GM21515 (cell line): ENCODE results near the gene TSPAN3.

Experiments
- ATAC-seq: cut with Tn5 transposase; IDR thresholded peaks from one replicate; pipeline ENCODE4 v1.9.1; 2021; ENCODE audit not compliant: unreplicated experiment

The TSPAN3 gene

DNA sequence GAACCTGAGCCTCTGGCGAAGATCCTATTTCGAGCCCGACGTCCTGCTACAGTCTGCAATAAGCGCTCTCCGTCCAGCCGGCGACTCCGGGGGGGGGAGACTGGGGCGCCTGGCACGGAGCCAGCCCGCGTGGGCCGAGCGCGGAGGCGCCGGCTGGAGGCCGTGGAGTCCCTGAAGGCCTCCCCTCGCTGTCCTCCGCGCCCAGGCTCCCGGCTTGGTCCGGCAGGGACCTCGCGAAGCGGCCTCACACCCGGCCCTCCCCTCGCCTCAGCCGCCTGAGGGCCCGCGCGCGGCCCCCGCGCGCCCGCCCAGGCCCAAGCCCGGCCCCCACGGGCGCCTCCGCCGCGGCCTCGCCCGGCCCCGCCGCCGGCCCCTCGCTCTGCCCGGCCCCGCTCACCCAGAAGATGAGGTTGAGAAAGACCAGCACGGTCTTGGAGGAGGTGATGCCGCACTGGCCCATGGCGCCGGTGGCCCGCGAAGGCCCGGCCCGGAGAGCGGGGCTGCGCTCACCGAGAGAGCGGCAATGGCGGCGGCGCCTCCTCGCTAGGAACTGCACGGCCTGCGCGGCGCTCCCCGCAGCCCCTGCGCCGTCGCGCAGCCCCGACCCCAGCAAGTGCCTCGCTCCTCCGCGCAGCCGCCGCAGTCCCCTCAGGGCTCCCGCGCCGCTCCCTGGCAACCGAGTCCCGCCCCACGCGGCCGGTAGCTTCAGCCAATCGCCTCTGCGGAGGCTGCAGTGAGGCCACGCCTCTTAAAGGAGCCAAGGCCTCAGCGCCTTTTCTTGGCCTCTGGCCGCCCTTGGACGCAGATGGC is at the start of gene TSPAN3:
Gene TSPAN3, minus strand, starts transcription at position 615 of the 810 bp plus-strand sequence. Its CDS starts 155 bp downstream, at position 460.
- peak; percentile 98 for ATAC-seq

DNA sequence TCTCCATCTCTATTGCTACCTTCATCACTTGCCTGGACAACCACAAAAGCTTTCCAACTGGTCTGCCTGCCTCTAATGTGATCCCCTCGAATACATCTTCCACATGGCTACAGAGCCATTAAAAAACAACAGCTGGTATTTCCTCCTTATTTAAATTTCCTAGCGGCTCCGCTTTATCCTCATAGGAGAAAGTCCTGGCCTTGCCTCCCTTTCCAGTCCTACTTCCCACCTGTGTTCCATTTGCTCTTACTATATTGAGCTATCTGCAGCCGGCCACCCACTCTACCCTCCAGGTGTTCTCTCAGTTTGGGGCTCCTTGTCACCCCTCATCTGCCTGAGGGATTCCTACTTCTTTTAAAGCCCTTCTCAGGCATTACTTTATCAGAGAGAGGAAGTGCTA is 49.7 kb upstream of the TSPAN3 start:
- ATAC-seq: no peak

DNA sequence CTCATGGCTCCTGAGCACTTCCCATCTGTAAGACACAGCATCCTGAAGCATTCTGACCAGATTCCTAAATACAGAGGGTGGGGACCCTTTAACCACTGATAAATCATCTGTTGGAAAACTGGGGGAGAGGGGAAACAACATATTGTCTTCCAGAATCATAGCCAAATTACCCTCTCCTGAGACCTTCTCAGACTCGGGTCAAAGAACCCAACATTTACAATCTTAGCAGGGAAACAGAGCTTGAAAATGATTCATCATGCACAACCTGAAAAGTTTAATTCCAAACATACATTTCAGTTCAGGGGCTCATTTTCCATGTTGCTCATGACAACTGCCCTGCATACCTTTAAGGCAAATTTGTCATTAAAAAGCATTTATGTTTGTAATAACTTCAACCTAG is 48.5 kb upstream of the TSPAN3 start:
- no peak for ATAC-seq

DNA sequence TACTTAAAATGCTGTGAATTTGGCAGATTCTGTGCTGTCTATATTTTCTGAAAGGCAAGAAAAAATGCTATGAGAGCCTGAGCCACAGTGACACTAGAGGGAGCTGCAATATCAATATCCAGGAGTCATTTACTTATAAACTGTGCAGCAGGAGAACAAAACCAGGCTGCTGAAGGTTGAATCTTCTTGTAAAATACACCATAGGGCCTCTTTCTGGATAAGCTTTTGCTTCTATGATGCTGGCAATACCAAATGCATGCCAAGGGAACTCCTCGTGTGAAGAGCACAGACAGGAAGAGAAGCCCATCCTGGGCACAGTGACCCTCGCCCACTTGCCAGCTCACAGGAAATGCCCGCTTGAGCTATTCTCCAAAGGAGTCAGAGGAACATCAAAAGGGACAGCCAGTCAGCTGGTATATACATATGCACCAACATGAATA is 48.0 kb upstream of the TSPAN3 start:
- ATAC-seq: no peak

DNA sequence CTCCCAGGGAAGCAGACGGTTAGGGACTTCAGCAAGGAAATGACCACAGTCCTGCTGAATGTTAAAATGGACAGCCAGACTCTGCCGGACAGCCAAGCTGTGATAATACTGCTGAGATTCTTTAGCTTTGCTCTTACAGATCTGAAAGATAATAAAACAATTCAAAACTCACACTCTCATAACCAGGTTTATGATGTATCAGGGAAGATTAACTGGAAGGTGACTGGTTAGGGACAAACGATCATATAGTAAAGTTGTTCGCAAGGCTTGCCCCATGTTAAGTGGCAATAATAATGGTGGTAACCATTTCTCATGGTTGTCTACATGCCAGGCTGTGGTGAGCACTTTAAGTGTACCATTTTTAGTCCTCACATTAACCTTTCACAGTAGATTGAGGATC is 44.3 kb upstream of the TSPAN3 start:
- no peak for ATAC-seq

DNA sequence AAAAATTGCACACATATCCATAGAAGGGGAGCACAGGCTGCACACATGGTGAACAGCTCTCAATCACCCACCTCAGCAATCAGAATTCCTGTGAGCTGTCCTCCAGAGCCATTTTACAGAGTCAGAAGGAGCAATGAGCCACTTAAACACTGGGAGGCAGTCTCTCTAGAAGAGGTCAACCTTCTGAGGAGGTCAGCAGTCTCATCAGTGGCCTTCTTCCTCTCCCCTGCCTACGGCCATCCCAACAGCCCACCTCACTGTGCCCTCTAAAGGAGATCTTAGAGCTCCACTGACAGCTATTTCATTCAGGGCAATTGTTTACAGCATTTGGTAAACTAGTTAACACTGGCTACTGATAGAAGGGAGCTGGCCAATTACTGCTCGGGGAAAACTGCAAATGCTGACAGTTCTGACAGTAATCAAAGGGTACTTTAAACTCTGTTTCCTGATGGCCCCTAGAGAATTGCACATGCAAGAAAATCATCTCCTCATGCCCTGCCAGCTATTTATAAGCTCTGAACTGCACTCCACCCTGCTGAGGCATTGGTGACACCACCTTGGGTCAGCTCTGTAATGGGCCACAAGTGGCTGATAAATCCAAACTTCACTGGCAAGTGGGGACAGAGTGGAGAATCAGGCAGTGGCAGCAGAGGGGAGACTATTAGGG is 42.1 kb upstream of the TSPAN3 start:
- ATAC-seq: no peak

DNA sequence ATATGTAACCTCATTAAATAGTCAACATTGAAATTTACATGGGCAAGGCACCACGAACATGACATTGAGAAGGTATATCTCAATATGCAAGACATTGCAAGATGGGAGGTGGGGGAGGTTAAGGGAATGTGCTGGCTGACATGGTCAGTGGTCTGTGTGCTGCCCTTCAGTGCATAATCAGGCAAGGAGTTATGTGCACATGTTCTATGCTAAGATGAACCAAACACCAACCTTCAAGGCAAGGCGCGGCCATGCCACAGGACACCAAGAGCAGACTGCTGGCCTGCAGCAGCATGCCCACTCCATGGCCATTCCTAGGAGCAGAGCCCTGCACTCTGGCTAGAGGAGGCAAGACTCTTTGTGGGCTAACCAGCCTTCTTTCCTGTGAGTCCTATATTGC is 40.9 kb upstream of the TSPAN3 start:
- no peak for ATAC-seq

DNA sequence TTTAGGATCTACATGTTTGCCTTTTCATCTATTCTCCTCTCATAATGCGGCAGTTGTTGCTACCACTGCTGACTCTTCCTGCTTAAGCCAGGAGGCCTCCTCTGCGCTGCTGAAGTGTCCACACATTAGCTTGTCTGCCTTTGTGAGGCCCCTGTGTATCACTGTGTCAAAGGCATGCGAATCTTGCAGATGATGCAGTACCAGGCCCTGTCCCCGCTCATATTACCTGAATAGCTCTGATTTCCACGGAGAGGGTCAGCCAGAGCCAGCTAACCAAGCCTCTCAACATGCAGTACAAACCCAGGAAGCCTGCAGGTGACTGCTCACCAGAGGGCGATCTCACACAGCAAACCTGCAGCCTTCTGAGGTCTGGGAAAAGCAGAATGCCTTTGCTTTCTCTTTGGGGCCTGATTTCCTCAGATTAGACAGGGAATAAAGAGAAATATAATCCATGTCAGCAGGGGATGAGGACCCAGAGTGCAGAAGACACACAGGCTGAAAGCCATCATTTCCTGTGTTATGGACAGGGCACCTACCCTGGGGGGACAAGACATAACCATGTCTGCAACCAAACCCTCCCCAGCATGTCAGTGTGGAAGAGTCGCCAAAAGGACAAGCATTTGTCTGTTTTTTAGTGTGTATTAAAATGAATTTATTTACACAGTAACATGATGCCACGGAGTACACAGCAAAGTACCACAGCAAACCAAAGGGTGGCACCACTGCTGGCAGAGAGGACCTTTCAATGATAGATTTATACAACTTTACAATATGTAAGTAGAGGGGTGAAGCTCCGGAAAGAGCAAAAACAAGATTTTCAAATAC is 36.8 kb upstream of the TSPAN3 start:
- no peak for ATAC-seq

DNA sequence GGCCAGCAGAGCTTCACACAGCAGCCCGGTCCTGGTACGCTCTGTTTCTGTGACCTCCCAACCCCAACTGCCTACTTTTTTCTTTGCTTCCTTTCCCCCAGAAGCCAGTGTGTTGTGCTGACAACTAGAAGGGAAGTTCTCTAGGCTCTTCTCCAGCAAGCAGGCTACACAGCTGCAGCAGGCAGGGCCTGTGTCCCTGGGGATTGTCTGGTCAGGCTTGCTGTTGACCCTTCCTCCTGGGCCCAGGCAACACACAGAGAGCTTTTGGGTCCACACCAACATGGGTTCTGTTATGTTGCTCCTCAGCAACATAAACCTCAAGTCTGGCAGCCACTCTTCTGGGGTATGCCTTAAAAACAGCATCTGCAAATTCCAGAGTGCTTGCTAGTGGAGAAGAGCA is 36.2 kb upstream of the TSPAN3 start:
- ATAC-seq: no peak

DNA sequence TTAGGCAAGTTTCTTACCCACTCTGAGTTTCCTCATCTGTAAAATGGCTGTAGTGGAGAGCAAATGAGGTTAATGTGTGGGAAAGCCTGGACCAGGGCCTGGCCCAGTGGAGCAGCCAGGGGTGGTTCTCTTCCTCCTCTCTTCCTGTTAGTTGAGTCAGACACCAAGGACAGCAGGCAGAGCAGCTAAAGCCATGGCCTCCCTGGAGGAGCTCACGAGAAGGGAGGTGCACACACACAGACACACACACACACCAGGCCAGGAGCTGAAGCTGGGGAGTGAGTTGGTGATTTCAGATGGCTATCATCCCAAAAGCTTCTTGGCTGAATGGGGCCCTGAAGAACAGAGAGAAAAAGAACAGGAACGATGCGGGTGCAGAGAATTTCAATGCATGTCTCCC is 33.2 kb upstream of the TSPAN3 start:
- no peak for ATAC-seq

DNA sequence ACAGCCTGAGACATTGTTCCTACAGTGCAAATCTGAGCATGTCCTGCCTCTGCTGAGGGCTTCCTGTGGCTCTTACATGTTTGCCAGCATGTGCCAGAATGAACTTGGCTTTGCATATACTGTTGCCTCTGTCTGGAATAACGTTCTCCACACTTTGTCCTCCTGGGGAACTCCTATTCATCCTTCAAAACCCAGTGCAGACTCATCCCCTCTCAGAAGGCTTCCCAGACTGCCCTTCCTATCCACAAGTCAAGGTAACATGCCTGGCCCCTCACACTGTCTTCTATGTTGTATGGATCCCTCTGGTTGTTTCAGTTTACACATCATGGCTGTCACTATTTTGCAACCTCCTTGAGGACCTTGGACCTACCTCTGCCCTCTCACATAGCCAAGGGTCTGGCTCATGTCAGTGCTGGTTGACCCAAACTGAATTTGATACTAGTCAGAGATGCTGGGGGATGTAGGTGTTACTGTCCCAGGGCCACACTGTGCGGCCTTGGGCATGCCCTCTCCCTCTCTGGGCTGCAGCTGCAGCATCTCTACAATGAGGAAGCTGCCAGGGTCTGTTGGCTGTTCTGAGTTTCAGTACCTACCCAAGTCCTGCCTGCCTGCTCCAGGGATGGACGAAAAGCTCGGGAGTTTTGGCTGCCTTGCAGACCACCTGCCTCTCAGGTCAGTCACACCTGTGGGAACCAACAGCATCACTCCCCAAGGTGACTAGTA is 29.0 kb upstream of the TSPAN3 start:
- ATAC-seq: no peak

DNA sequence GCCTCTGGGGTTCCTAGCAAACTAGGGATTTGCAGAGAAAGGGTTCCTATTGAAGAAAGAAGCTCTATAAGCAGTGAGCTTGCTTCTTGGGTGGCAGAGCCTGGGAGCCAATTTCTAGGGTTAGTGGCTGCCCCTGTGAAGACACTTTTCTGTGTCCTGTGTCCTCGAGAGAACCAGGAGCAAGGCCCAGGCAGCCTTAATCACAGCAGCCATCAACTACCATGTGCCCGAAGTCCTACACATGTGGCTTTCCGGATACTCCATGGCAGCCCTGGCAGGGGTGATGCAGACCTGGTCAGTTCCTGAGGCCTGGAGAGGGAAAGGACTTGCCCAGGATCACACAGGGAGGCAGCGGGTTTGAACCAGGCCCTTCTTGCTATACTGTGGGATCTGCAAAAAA is 27.7 kb upstream of the TSPAN3 start:
- no peak for ATAC-seq

DNA sequence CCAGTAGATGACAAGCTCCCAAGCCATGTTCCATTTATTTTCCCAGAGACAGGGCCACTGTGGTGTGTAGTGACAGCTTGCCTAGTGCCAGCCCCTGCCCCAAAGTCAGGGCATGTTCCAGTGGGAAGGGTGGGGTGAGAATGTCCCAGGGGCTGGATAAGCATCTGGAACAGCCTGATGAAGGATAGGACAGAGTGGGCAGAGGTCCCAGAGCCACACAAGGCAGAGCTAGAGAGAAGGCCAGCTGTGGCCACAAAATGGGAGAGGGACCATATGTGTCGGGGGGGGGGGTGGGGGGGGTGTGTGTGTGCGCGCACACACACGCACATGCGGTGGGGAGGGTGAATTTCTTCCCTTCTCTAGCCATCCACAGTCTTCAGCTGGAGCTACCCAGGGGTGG is 27.0 kb upstream of the TSPAN3 start:
- no peak for ATAC-seq

DNA sequence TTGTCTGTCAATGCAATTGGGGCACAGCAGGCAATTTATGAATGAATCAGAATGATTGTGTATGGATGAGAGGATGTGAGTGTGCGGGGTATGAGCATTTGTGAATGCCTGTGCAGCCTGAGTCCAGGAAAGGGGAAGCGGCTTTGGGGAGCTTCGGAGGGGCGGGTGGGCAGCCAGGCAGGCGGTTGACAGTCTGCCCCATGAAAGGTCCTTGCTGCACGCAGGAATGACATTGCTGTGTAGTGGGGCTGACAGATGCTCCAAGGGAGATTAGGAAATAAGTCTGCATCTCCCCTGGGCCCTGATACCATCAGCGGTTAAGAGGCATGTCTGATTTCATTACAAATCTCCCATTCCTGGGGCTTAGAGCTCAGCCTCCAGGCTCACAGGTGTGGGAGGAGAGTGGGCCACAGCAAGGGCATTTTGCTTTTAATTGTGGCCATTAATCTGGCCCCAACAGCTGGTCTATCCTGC is 26.4 kb upstream of the TSPAN3 start:
- ATAC-seq: no peak

DNA sequence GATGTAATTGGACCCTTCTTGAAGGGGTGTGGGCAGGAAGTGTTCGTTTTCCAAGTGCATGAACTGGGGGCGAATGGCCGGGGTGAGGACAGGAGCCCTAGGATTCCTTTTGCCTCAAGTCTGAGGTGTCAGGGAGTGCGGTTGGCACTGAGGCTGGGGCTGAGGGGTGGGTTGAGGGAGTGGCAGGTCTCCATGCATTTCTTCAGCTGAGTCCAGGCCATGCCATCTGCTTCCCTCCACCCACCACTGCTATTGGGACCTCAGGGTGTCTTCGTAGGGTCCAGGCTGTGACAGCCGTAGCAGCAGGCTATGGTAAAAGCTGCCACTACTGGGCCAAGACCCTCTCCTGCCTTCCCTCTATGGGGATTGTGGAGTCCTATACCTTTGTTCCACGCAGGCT is 25.6 kb upstream of the TSPAN3 start:
- no peak for ATAC-seq

DNA sequence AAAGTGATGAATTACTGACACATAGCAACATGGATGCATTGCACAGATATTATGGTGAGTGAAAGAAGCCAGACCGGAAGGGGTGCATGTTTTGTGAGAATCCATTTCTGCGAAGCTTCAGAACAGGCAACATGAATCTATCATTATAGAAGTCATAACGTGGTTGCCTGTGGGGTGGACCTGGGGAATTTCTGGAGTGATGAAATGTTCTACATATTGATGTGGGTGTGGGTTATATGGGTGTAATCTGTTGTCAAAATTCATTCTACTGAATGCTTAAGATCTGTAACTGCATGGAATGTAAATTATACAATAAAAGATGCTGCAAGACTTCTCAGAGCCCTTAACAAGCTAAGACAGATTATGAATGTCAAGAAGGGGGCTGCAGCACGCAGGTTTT is 25.2 kb upstream of the TSPAN3 start:
- no peak for ATAC-seq

DNA sequence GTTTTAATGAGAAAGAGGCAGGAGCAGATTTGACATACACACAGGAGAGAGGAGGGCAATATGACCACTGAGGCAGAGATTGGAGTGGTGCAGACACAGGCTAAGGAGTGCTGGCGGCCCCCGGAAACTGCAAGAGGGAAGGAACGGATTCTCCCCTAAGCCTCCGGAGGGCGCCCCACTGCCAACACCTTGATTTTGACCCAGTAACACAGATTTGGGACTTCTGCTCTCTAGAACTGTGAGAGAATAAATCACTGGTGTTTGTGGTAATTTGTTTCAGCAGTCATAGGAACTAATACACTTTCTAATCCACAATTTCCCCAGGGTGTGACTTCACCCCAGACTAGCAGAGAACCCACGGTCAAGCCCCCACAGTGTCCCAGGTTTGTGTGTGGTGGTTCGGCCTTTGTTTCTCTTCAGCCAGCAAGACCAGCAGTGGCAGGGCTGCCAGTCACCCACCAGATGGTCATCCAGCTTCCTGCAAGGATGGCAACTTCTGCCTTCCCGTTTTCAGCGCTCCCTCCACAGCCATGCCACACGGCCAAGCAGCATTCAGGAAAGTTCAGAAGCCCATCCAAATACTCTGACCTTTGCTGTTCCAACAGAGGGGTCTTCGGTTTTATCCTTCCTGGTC is 23.6 kb upstream of the TSPAN3 start:
- ATAC-seq: no peak

DNA sequence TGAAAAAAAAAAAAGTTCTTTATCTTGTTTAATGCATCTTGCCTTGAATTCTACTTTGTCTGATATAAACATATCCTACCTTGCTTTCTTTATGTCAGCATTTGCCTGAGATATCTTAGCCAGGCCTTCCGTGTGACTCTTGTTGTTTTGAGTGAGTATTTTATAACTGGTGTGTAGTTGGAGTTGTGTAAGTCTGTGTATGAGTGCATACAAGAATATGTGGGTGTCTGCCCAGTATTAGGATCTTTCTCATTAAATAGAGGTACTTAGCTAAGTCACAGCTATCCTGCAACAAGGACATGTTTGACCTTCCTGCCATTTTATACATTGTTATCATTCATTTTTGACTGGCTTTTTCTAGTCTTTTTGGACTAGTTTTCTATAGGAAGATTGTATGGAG is 22.5 kb upstream of the TSPAN3 start:
- ATAC-seq: no peak

DNA sequence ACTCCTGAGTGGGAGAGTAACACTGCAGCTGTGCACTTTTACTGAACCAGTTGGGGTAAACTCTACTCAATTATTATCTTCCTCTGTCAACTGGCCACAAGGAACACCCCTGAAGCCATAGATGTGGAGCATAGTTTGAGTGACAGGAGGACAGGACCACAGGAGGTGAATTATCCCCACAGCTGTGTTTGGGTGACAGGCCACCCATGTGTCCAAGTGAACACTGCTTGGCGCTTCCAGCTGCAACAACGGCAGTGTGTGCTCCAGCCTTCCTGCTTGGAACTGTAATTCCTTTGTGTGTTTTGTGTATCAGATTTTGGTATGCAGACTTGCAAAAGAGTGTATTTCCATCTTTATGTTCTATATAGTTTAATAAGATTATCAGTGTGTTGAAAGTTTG is 20.2 kb upstream of the TSPAN3 start:
- ATAC-seq: no peak

DNA sequence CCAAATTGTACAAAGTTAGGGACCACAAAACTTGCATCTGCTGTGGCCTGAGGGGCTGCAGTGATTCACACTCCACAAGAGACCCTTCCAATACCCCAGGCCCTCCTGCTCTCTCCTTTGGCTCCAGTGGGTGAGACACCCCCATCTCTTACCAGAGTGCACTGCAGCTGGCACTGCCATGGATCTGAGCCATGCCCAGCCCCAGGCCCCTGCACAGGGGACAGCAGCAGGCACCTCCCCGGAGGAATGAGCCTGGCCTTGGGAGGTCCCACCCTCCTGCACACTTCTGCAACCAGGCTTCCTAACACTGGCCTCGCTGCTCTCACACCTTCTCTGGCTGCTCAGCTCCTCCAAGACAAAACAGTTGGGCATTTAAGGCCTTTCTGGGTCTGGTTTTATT is 16.3 kb upstream of the TSPAN3 start:
- no peak for ATAC-seq

DNA sequence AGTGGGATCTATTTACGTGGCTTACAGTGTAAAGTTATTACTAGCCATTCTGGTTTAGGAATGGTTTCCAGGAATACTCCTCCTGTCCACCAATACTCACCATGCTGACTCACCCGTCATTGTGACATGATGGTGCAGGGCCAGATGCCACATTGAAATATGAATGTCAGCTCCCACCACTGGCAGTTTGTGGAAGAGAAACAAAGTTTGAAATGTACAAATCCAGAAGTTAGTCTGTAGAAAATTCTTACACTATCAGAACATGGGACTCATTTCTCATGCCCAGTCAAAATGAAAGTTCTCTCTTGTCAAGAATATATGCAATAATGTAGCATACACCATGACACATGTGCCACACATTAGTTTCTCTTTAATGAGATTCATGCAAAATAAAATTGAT is 14.4 kb upstream of the TSPAN3 start:
- no peak for ATAC-seq
